Esophagus squamous epithelium (tissue), 4 donors: ENCODE data around the gene CLEC4C.

Experiments
- POLR2A ChIP-seq, 4 donors: fragments of 450-650 bp; IDR thresholded peaks; one replicate each; pipeline ENCODE4 v1.6.1; 2017; ENCODE audit warnings: antibody characterized with exemption in 4 of 4, mild to moderate bottlenecking in 4 of 4, moderate library complexity in 3 of 4
- TF ChIP-seq, protein P1 (sequence below), 6 experiments: fragments of 450-650 bp in 4 of 6; fragments of 200-600 bp in 2 of 6; sonication (generic) in 2 of 6; IDR thresholded peaks; one replicate each; pipeline ENCODE4 v1.5.1; 2016 to 2019; ENCODE audit warnings: antibody characterized with exemption in 6 of 6, mild to moderate bottlenecking in 4 of 6, moderate library complexity in 4 of 6

DNA sequence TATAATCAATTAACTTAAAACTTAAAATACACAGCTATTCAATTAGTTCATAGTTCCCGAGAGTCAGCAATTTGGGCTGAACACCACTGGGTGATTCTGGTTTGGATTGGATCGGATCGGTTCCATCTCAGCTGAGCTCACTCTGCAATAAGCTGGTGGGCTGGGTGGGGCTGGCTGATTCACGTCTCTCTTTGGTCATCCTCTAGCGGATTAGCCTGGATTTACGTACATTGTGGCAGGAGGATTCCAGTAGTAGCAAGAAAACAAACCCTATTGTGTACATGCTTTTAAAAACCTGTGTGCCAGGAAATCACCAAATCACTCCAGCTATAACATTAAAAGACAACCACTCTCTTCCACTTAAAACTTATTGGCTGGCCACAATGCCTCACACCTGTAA, 3.2 kb upstream of the CLEC4C start:
- TF ChIP-seq, protein P1, sequence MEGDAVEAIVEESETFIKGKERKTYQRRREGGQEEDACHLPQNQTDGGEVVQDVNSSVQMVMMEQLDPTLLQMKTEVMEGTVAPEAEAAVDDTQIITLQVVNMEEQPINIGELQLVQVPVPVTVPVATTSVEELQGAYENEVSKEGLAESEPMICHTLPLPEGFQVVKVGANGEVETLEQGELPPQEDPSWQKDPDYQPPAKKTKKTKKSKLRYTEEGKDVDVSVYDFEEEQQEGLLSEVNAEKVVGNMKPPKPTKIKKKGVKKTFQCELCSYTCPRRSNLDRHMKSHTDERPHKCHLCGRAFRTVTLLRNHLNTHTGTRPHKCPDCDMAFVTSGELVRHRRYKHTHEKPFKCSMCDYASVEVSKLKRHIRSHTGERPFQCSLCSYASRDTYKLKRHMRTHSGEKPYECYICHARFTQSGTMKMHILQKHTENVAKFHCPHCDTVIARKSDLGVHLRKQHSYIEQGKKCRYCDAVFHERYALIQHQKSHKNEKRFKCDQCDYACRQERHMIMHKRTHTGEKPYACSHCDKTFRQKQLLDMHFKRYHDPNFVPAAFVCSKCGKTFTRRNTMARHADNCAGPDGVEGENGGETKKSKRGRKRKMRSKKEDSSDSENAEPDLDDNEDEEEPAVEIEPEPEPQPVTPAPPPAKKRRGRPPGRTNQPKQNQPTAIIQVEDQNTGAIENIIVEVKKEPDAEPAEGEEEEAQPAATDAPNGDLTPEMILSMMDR (IDR thresholded peaks at IDR 0.05), result no peak
- TF ChIP-seq POLR2A (IDR thresholded peaks at IDR 0.05), result no peak
